ENCODE measurements around the gene C11orf98.
"Not testable (repeated sequence)": the region's sequence is repeated elsewhere in the genome, so short reads cannot be mapped to it uniquely, and the experiment has no call there.

C11orf98 gene

GRCh38 chr11:62682518-62682917 is 17.5 kb upstream of the C11orf98 start:
- no peak for DNase-seq (ENCODE audit: low spot score)

- peak; percentile 78 for DNase-seq (ENCODE audit: low spot score)
These were observed 15.8 kb upstream of the C11orf98 start for GRCh38 chr11:62680825-62681240.

GRCh38 chr11:62678770-62679696 is 14.0 kb upstream of the C11orf98 start, which contains the start of gene UBXN1:
Gene UBXN1 (minus strand): TSS chr11:62679073. CDS start chr11:62678923, 150 bp downstream.
- peak; percentile 88 for DNase-seq (ENCODE audit: low spot score)

GRCh38 chr11:62678433-62678769 is 13.4 kb upstream of the C11orf98 start:
- DNase-seq (ENCODE audit: low spot score) = no peak

GRCh38 chr11:62677714-62678113 is 12.7 kb upstream of the C11orf98 start:
- DNase-seq (ENCODE audit: low spot score) = no peak

- no peak for DNase-seq (ENCODE audit: low spot score)
These were observed 12.1 kb upstream of the C11orf98 start for GRCh38 chr11:62677156-62677555.

GRCh38 chr11:62676698-62677097 is 11.7 kb upstream of the C11orf98 start:
- DNase-seq (ENCODE audit: low spot score) = peak; percentile 16

GRCh38 chr11:62675415-62675814 is 10.4 kb upstream of the C11orf98 start:
- not testable (repeated sequence) for DNase-seq (ENCODE audit: low spot score)

GRCh38 chr11:62673196-62673525 is 8.2 kb upstream of the C11orf98 start:
- no peak for DNase-seq (ENCODE audit: low spot score)

- peak; percentile 77 for DNase-seq (ENCODE audit: low spot score)
These were observed 6.8 kb upstream of the C11orf98 start, which contains the start of the genes LBHD1 and UQCC3 for GRCh38 chr11:62671608-62672389. Gene LBHD1 (minus strand): TSS chr11:62672267. CDS start chr11:62670031, 2,236 bp downstream. Gene UQCC3 (plus strand): TSS chr11:62671673. CDS start chr11:62671746, 73 bp downstream.

- no peak for DNase-seq (ENCODE audit: low spot score)
These were observed 6.2 kb upstream of the C11orf98 start for GRCh38 chr11:62671236-62671607.

GRCh38 chr11:62669420-62670161 is 4.6 kb upstream of the C11orf98 start:
- peak; percentile 59 for DNase-seq (ENCODE audit: low spot score)

GRCh38 chr11:62667460-62667859 is 2.5 kb upstream of the C11orf98 start:
- DNase-seq (ENCODE audit: low spot score) = no peak

- no peak for DNase-seq (ENCODE audit: low spot score)
These were observed 1.4 kb upstream of the C11orf98 start for GRCh38 chr11:62666259-62666926.

- DNase-seq (ENCODE audit: low spot score) = peak; percentile 37
These were observed 719 bp upstream of the C11orf98 start for GRCh38 chr11:62665599-62666258.

- DNase-seq (ENCODE audit: low spot score) = peak; percentile 66
These were observed 470 bp downstream of the C11orf98 start for GRCh38 chr11:62664405-62665074.

GRCh38 chr11:62656796-62657429 is 8.1 kb downstream of the C11orf98 start:
- no peak for DNase-seq (ENCODE audit: low spot score)

- no peak for DNase-seq (ENCODE audit: low spot score)
These were observed 10.7 kb downstream of the C11orf98 start for GRCh38 chr11:62654297-62654696.

- DNase-seq (ENCODE audit: low spot score) = no peak
These were observed 12.6 kb downstream of the C11orf98 start for GRCh38 chr11:62652161-62653006.

All from D341Med (cell line).